HepG2 (cell line): Measurements from ENCODE around the gene SAP25. TPM values are rescaled to one million over a fixed set of nuclear protein-coding genes. Genes with fewer than 3 reads are reported as not detected.

Experiments
- CCAR2 ChIP-seq: fragments of 200-400 bp; formaldehyde crosslinking; optimal IDR thresholded peaks from 2 replicates; pipeline ENCODE3; 2018; ENCODE audit warnings: low read depth, mild to moderate bottlenecking, low read length, moderate library complexity
- EEA1 ChIP-seq: sonication (generic); formaldehyde crosslinking; IDR thresholded peaks from 2 replicates; pipeline ENCODE4 v1.5.1; 2020; ENCODE audit warnings: mild to moderate bottlenecking, missing genetic modification reagents, borderline replicate concordance
- FOXO4 ChIP-seq: sonication (generic); formaldehyde crosslinking; conservative IDR thresholded peaks from 2 replicates; pipeline ENCODE4 v1.8.1; 2023; ENCODE audit warnings: missing genetic modification reagents
- GATAD2A ChIP-seq: IDR thresholded peaks from 2 replicates; pipeline ENCODE4 v1.6.1; 2016
- HOMEZ ChIP-seq: IDR thresholded peaks from 2 replicates; pipeline ENCODE4 v1.6.1; 2016; ENCODE audit warnings: low read depth
- JUN ChIP-seq: sonication (generic); formaldehyde crosslinking; IDR thresholded peaks from 2 replicates; pipeline ENCODE4 v1.4.0; 2020; ENCODE audit warnings: mild to moderate bottlenecking, missing genetic modification reagents
- KLF12 ChIP-seq: sonication (generic); formaldehyde crosslinking; IDR thresholded peaks from 2 replicates; pipeline ENCODE4 v1.4.0; 2020; ENCODE audit warnings: missing genetic modification reagents, borderline replicate concordance
- NR2F2 ChIP-seq: IDR thresholded peaks from 2 replicates; pipeline ENCODE4 v1.6.1; 2012; ENCODE audit warnings: low read depth, inconsistent platforms, borderline replicate concordance
- PHF21A ChIP-seq: sonication (generic); formaldehyde crosslinking; IDR thresholded peaks from 2 replicates; pipeline ENCODE4 v1.5.0; 2020; ENCODE audit warnings: mild to moderate bottlenecking, missing genetic modification reagents
- PITX1 ChIP-seq: sonication (generic); formaldehyde crosslinking; IDR thresholded peaks from 2 replicates; pipeline ENCODE4 v1.5.1; 2020; ENCODE audit warnings: mild to moderate bottlenecking, missing genetic modification reagents
- SMYD3 ChIP-seq: sonication (generic); formaldehyde crosslinking; IDR thresholded peaks from 2 replicates; pipeline ENCODE4 v1.8.1; 2023; ENCODE audit warnings: mild to moderate bottlenecking, missing genetic modification reagents
- THRA ChIP-seq: sonication (generic); formaldehyde crosslinking; IDR thresholded peaks from 2 replicates; pipeline ENCODE4 v1.4.0; 2020; ENCODE audit warnings: missing genetic modification reagents, borderline replicate concordance
- ZFX ChIP-seq: sonication (generic); formaldehyde crosslinking; IDR thresholded peaks from 2 replicates; pipeline ENCODE4 v1.4.0; 2020; ENCODE audit warnings: mild to moderate bottlenecking, low read depth, missing genetic modification reagents, moderate library complexity
- ZNF280D ChIP-seq: sonication (generic); formaldehyde crosslinking; IDR thresholded peaks from 2 replicates; pipeline ENCODE4 v1.5.1; 2020; ENCODE audit warnings: mild to moderate bottlenecking, missing genetic modification reagents
- ZNF333 ChIP-seq: sonication (generic); formaldehyde crosslinking; IDR thresholded peaks from 2 replicates; pipeline ENCODE4 v1.4.0; 2020; ENCODE audit warnings: mild to moderate bottlenecking, missing genetic modification reagents, borderline replicate concordance
- ZNF574 ChIP-seq: sonication (generic); formaldehyde crosslinking; IDR thresholded peaks from 2 replicates; pipeline ENCODE4 v1.4.0; 2020; ENCODE audit warnings: missing genetic modification reagents
- ZNF652 ChIP-seq: IDR thresholded peaks from 2 replicates; pipeline ENCODE4 v1.6.1; 2016; ENCODE audit warnings: low read depth, borderline replicate concordance
- ZNF720 ChIP-seq: sonication (generic); formaldehyde crosslinking; IDR thresholded peaks from 2 replicates; pipeline ENCODE4 v1.4.0; 2020; ENCODE audit warnings: missing genetic modification reagents
- polyA plus RNA-seq, 8 experiments: library from polyadenylated mRNA; depleted of rRNA in 3 of 8; stranded (reverse) in 7 of 8; unstranded in 1 of 8; fragments of >200 nt; fragmentation: Illumina TruSeq in 4 of 8; extraction: Trizol in 4 of 8; gene quantifications; 2 replicates each; pipeline versions ENCODE4 v1.2.1 to v1.2.3, GENCODE V29; 2011 to 2016; ENCODE audit warnings: low read depth in 4 of 8, missing spikeins in 1 of 8, mixed read lengths in 1 of 8; ENCODE audit not compliant: insufficient read depth in 1 of 8
- total RNA-seq, 5 experiments: library from RNA; depleted of rRNA; stranded (reverse); fragments of >200 nt; fragmentation: Illumina TruSeq; extraction: Trizol; gene quantifications; 2 replicates each; pipeline ENCODE4 v1.2.3, GENCODE V29; 2016; ENCODE audit warnings: low read depth in 1 of 5

The SAP25 gene
- total and polyA plus RNA-seq, 2 of the 13 experiments (the other 11 are each of a cell fraction or from before 2014, with no cell fraction given) = 0.15 to 0.20 TPM

- TF ChIP-seq ZNF574 (CRISPR knock-in tag) (peak; percentile 57; the same call in 1 of the 2 replicates), GATAD2A (peak; percentile 56), JUN (CRISPR knock-in tag) (no peak; the same call in 1 of the 2 replicates), SMYD3 (peak; percentile 99), CCAR2 (peak; percentile 18), NR2F2 (no peak), FOXO4 (CRISPR knock-in tag) (no peak), ZNF720 (CRISPR knock-in tag) (0 out of 2 replicates have a peak, but pooled peaks have one; percentile 66), PHF21A (peak; percentile 88), ZNF333 (CRISPR knock-in tag) (peak; percentile 74; the same call in 1 of the 2 replicates), HOMEZ (peak; percentile 43; the same call in 1 of the 2 replicates), ZFX (CRISPR knock-in tag) (peak; percentile 85), THRA (peak; percentile 79), ZNF280D (CRISPR knock-in tag) (peak; percentile 49; the same call in 1 of the 2 replicates), ZNF652 (CRISPR knock-in tag) (peak; percentile 40; the same call in 1 of the 2 replicates), KLF12 (peak; percentile 70; the same call in 1 of the 2 replicates), PITX1 (CRISPR knock-in tag) (peak; percentile 57), EEA1 (CRISPR knock-in tag) (peak; percentile 92)
Measured at GRCh38 chr7:100568176-100568895, 5.4 kb downstream of the SAP25 start (continued).
